ENCODE results near the gene ITPKA. TPM values are rescaled to one million over a fixed set of nuclear protein-coding genes. Genes with fewer than 3 reads are reported as not detected.

Gene ITPKA
- total RNA-seq, 1 experiment from 2014 or later: 16.2 TPM

DNA sequence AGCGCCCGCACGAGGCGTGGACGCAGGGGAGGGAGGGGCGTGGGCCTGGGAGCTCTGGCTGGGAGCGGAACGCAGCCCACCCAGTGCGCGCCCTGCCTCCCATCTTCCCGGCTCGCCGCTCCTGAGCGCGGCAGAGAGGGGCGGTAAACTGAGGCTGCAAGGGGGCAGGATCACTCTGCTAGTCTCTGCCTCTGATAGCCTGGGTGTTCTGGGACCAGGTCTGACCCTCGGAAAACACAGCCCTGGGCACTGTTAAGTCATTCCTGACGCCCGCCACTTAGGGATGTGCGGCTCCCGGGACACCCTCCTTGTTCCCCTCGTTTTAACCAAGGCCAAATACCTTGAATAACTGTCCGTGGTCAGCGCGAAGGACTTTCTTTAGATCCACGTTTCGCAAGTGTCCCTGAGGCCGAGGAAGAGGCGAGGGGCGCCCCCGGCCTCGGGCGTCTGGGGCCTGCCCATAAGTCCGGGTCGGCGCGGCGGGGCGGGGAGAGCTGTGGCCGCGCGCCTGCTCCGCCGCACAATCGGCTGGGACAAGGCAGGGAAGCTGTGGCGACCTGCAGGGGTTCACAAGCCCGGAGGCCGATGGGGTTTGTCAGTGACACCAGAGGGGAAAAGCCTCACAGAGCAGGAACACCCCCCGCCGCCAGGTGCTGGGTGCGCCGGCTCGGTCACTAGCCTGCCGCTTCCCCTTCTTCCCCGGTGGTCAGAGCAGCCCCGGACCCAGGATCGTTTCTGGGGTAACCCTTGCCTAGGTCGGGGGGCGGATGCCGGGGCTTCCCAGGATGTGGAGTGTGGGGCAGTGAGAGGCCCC, 1.5 kb downstream of the ITPKA start:
- H3K27me3 ChIP-seq (replicated peaks; ENCODE audit: control insufficient read depth, insufficient read depth, low read length): no peaks in the 10 kb centered on the region
- peak; percentile 68 to 71 for DNase-seq
- intact Hi-C loops (cut with micrococcal nuclease; ENCODE audit: unreplicated experiment): loop anchor here (1.0 kb wide), 1 partner anchor 49 kb away; the partner anchor contains the start of gene RPAP1
- peaks cover 18% of the 10 kb centered on the region for H3K4me1 ChIP-seq
- ChIA-PET POLR2A (interaction anchor here (1.0 to 1.4 kb wide), 3 partner anchors 28 to 126 kb away, joined by 3 to 6 read pairs (median 4); no protein-coding TSS in a partner anchor), CTCF (interaction anchor here (0.6 to 1.4 kb wide), 3 partner anchors 12 to 278 kb away, joined by 3 read pairs; no protein-coding TSS in a partner anchor)
- H3K27ac Mint-ChIP-seq (ENCODE audit: unreplicated experiment): no peak overlapping the region
- H3K27me3 Mint-ChIP-seq (ENCODE audit: insufficient read depth, unreplicated experiment): no peaks in the 10 kb centered on the region
- H3K36me3 ChIP-seq (ENCODE audit: control insufficient read depth, insufficient read depth, low read length): no peaks in the 10 kb centered on the region; the same call in 1 of the 2 replicates
- H3K4me1 Mint-ChIP-seq (ENCODE audit: low read depth, unreplicated experiment): peaks cover 14% of the 10 kb centered on the region
- H3K9me3 Mint-ChIP-seq (ENCODE audit: unreplicated experiment): no peaks in the 10 kb centered on the region
- no TSS peak for BruUV-seq (replicated peaks)
- H3K36me3 Mint-ChIP-seq (ENCODE audit: insufficient read depth, unreplicated experiment): peaks cover 10% of the 10 kb centered on the region
- H3K9me3 ChIP-seq: no peaks in the 10 kb centered on the region
- H3K4me3 ChIP-seq (ENCODE audit: low read depth, low read length): peak overlapping the region; percentile 81
- TF ChIP-seq, protein P1, sequence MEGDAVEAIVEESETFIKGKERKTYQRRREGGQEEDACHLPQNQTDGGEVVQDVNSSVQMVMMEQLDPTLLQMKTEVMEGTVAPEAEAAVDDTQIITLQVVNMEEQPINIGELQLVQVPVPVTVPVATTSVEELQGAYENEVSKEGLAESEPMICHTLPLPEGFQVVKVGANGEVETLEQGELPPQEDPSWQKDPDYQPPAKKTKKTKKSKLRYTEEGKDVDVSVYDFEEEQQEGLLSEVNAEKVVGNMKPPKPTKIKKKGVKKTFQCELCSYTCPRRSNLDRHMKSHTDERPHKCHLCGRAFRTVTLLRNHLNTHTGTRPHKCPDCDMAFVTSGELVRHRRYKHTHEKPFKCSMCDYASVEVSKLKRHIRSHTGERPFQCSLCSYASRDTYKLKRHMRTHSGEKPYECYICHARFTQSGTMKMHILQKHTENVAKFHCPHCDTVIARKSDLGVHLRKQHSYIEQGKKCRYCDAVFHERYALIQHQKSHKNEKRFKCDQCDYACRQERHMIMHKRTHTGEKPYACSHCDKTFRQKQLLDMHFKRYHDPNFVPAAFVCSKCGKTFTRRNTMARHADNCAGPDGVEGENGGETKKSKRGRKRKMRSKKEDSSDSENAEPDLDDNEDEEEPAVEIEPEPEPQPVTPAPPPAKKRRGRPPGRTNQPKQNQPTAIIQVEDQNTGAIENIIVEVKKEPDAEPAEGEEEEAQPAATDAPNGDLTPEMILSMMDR (IDR thresholded peaks at IDR 0.05; ENCODE audit: insufficient read depth in 1 of 2, low read depth in 1 of 2, low read length in 1 of 2, severe bottlenecking in 1 of 2, unreplicated experiment in 1 of 2): no peak
- H3K4me3 Mint-ChIP-seq (ENCODE audit: unreplicated experiment): peak overlapping the region; percentile 77

DNA sequence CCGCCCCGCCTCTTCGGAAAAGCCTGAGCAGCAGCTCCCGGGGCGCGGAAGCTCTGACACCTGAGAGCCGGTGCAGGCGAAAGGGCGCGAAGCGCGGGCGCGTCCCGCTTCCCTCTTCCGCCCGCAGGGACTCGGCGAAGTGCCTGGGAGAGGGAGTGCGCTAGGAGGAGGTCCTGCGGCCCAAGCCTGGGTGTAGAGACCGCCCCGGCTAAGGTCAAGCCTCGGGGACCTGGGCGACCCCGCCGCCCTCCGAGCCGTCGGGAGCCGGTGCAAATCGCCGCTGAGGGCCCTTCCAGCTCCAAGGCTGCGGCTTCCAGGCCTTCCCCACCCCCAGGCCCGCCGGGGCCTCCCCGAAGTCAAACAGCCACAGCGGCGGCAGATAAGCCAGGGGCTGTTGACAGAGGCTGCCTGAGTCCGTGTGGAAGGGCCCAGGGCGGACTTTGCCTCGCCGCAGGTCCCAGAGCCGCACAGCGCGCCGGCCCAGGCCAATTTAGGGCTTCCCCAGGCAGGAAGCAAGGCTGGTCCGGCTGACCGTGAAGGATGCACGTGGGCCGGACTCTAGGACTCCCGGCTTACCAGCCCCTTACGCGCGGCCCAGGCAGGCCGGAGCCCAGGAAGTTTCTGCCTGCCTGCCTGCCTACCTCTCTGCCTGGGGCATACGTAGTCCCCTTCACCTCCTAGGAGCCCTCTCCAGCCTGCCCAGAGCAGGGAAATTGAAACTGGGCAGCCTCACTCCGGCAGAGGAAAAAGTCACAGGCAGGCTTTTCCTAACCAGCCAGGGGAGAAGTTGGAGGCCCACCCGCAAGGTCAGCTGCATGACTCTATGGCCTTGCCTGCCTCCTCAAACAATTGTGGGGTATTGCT, 2.3 kb downstream of the ITPKA start:
- Mint-ChIP-seq H3K4me1 (ENCODE audit: low read depth, unreplicated experiment) (peaks cover 14% of the 10 kb centered on the region), H3K4me3 (ENCODE audit: unreplicated experiment) (peak overlapping the region; percentile 77), H3K27ac (ENCODE audit: unreplicated experiment) (peak overlapping the region; percentile 90), H3K9me3 (ENCODE audit: unreplicated experiment) (no peaks in the 10 kb centered on the region), H3K27me3 (ENCODE audit: insufficient read depth, unreplicated experiment) (no peaks in the 10 kb centered on the region), H3K36me3 (ENCODE audit: insufficient read depth, unreplicated experiment) (peaks cover 10% of the 10 kb centered on the region)
- peaks cover 18% of the 10 kb centered on the region for H3K4me1 ChIP-seq
- intact Hi-C loops (cut with micrococcal nuclease; ENCODE audit: unreplicated experiment): loop anchor here (1.0 kb wide), 1 partner anchor 48 kb away; the partner anchor contains the start of gene RPAP1
- H3K36me3 ChIP-seq (ENCODE audit: control insufficient read depth, insufficient read depth, low read length): no peaks in the 10 kb centered on the region; the same call in 1 of the 2 replicates
- ChIA-PET CTCF (interaction anchor here (0.6 to 1.4 kb wide), 3 partner anchors 11 to 278 kb away, joined by 3 read pairs; no protein-coding TSS in a partner anchor), POLR2A (interaction anchor here (1.0 to 1.4 kb wide), 3 partner anchors 27 to 125 kb away, joined by 3 to 6 read pairs (median 4); no protein-coding TSS in a partner anchor)
- BruUV-seq (replicated peaks): no TSS peak
- peak overlapping the region; percentile 81 for H3K4me3 ChIP-seq (ENCODE audit: low read depth, low read length)
- peak; percentile 87 to 90 for DNase-seq
- no peaks in the 10 kb centered on the region for H3K9me3 ChIP-seq
- TF ChIP-seq, protein P1 (IDR thresholded peaks at IDR 0.05; ENCODE audit: insufficient read depth in 1 of 2, low read depth in 1 of 2, low read length in 1 of 2, severe bottlenecking in 1 of 2, unreplicated experiment in 1 of 2): no peak
- no peaks in the 10 kb centered on the region for H3K27me3 ChIP-seq (replicated peaks; ENCODE audit: control insufficient read depth, insufficient read depth, low read length)

DNA sequence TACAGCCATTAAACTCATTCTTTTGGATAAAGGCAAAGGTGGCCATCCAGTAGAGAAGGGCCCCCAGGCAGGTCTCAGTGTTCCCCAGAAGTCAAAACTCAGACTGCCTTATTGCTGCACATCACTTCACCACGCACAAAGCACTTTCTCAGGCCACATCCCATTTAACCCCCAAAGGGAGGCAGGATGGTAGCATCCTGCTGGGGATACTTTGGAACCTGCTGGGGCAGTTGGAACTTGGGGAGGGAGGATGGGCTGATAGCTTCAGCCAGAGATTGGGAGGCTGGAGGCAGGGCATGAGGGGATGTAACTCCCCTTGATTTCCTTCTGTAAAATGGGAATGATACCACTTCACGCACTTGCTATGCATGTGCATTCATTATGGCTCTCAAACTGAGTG, 5.0 kb downstream of the ITPKA start:
- DNase-seq: no peak
- Mint-ChIP-seq H3K4me3 (ENCODE audit: unreplicated experiment) (no peak overlapping the region), H3K36me3 (ENCODE audit: insufficient read depth, unreplicated experiment) (peaks cover 9% of the 10 kb centered on the region), H3K27ac (ENCODE audit: unreplicated experiment) (no peak overlapping the region), H3K27me3 (ENCODE audit: insufficient read depth, unreplicated experiment) (no peaks in the 10 kb centered on the region), H3K4me1 (ENCODE audit: low read depth, unreplicated experiment) (no peaks in the 10 kb centered on the region), H3K9me3 (ENCODE audit: unreplicated experiment) (no peaks in the 10 kb centered on the region)
- no TSS peak for BruUV-seq (replicated peaks)
- peaks cover 9% of the 10 kb centered on the region; the same call in 1 of the 2 replicates for H3K4me1 ChIP-seq
- H3K27me3 ChIP-seq (replicated peaks; ENCODE audit: control insufficient read depth, insufficient read depth, low read length): no peaks in the 10 kb centered on the region
- CTCF ChIA-PET: no interaction called here
- TF ChIP-seq, protein P1 (IDR thresholded peaks at IDR 0.05; ENCODE audit: insufficient read depth in 1 of 2, low read depth in 1 of 2, low read length in 1 of 2, severe bottlenecking in 1 of 2, unreplicated experiment in 1 of 2): no peak
- intact Hi-C loops (cut with micrococcal nuclease; ENCODE audit: unreplicated experiment): no loop called here
- no peaks in the 10 kb centered on the region for H3K9me3 ChIP-seq
- no peaks in the 10 kb centered on the region; the same call in 1 of the 2 replicates for H3K36me3 ChIP-seq (ENCODE audit: control insufficient read depth, insufficient read depth, low read length)
- POLR2A ChIA-PET: no interaction called here
- H3K4me3 ChIP-seq (ENCODE audit: low read depth, low read length): no peak overlapping the region
